Peyer's patch (tissue), 4 donors: Measurements from ENCODE around the gene EXOC3L4.

ENCODE experiments used
- CTCF ChIP-seq, 6 experiments: fragments of 450-650 bp in 4 of 6; fragments of 200-600 bp in 2 of 6; sonication (generic) in 1 of 6; IDR thresholded peaks; one replicate each; pipeline ENCODE4 v1.5.1; 2017 to 2019; ENCODE audit warnings: antibody characterized with exemption in 6 of 6, mild to moderate bottlenecking in 3 of 6, moderate library complexity in 1 of 6
- POLR2A ChIP-seq, 2 donors: fragments of 450-650 bp; IDR thresholded peaks; one replicate each; pipeline ENCODE4 v1.5.1; 2017; ENCODE audit warnings: antibody characterized with exemption in 2 of 2, mild to moderate bottlenecking in 2 of 2, moderate library complexity in 2 of 2

GRCh38 chr14:103078420-103078749 is 16.1 kb upstream of the EXOC3L4 start:
- TF ChIP-seq POLR2A (IDR thresholded peaks at IDR 0.05) (no peak), CTCF (IDR thresholded peaks at IDR 0.05) (peak; percentile 69 to 90 (median 82))
